ENCODE results near the gene ZNF311. TPM values are rescaled to one million over a fixed set of nuclear protein-coding genes. Genes with fewer than 3 reads are reported as not detected.

Gene ZNF311
- total and polyA plus RNA-seq, 2 of the 13 experiments (the other 11 are each of a cell fraction or from before 2014, with no cell fraction given), result not detected

DNA sequence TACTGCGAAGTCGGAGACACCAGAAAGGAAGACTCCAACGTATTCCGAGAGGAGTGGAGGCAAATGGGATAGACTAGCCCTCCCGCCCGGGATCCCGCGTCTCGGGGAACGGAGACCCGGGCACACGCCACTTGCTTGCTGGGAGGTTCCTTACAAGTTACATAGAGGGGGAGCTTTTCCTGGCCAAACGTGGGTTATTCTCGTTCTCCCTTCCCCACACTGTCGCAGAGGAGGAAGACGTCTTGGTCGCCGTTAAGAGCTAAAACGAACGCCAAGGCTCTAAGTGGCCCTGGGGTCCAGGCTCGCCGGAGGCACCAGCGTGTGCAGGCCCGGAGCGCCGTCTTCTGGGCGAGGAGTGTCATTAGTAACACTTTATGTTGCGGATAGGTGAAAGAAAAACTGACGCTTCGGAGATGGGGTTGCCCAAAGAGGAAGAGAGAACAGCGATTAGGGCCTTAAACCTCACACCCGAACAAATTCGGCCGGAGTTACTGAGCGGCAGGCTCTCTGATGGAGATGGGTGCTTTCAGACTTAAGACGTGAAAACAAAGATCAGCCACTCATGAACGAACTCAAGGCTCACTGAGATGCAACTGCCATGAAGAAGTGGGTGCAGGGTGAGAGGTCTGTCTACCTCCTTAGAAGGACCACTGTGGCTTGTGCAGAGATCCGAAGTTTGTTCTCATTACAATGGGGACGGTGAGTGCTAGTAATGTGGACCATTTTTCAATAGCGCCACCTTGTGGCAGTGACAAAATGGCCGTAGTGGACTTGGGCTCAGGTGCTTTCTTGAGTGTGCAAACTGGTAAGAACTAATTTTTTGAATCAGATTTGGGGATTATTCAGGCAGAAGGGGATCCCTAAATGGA, 11.7 kb upstream of the ZNF311 start (continued):
- TF ChIP-seq, protein P1, sequence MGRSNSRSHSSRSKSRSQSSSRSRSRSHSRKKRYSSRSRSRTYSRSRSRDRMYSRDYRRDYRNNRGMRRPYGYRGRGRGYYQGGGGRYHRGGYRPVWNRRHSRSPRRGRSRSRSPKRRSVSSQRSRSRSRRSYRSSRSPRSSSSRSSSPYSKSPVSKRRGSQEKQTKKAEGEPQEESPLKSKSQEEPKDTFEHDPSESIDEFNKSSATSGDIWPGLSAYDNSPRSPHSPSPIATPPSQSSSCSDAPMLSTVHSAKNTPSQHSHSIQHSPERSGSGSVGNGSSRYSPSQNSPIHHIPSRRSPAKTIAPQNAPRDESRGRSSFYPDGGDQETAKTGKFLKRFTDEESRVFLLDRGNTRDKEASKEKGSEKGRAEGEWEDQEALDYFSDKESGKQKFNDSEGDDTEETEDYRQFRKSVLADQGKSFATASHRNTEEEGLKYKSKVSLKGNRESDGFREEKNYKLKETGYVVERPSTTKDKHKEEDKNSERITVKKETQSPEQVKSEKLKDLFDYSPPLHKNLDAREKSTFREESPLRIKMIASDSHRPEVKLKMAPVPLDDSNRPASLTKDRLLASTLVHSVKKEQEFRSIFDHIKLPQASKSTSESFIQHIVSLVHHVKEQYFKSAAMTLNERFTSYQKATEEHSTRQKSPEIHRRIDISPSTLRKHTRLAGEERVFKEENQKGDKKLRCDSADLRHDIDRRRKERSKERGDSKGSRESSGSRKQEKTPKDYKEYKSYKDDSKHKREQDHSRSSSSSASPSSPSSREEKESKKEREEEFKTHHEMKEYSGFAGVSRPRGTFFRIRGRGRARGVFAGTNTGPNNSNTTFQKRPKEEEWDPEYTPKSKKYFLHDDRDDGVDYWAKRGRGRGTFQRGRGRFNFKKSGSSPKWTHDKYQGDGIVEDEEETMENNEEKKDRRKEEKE (IDR thresholded peaks at IDR 0.05), result no peak
- TF ChIP-seq, protein P2, sequence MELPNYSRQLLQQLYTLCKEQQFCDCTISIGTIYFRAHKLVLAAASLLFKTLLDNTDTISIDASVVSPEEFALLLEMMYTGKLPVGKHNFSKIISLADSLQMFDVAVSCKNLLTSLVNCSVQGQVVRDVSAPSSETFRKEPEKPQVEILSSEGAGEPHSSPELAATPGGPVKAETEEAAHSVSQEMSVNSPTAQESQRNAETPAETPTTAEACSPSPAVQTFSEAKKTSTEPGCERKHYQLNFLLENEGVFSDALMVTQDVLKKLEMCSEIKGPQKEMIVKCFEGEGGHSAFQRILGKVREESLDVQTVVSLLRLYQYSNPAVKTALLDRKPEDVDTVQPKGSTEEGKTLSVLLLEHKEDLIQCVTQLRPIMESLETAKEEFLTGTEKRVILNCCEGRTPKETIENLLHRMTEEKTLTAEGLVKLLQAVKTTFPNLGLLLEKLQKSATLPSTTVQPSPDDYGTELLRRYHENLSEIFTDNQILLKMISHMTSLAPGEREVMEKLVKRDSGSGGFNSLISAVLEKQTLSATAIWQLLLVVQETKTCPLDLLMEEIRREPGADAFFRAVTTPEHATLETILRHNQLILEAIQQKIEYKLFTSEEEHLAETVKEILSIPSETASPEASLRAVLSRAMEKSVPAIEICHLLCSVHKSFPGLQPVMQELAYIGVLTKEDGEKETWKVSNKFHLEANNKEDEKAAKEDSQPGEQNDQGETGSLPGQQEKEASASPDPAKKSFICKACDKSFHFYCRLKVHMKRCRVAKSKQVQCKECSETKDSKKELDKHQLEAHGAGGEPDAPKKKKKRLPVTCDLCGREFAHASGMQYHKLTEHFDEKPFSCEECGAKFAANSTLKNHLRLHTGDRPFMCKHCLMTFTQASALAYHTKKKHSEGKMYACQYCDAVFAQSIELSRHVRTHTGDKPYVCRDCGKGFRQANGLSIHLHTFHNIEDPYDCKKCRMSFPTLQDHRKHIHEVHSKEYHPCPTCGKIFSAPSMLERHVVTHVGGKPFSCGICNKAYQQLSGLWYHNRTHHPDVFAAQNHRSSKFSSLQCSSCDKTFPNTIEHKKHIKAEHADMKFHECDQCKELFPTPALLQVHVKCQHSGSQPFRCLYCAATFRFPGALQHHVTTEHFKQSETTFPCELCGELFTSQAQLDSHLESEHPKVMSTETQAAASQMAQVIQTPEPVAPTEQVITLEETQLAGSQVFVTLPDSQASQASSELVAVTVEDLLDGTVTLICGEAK (IDR thresholded peaks at IDR 0.05), result no peak
- TF ChIP-seq, protein P2 (CRISPR knock-in tag; IDR thresholded peaks at IDR 0.05), result no peak
- TF ChIP-seq PAX8 (CRISPR knock-in tag; IDR thresholded peaks at IDR 0.05; ENCODE audit: borderline replicate concordance), result no peak; the same call in 1 of the 2 replicates
- TF ChIP-seq ZNF256 (CRISPR knock-in tag; conservative IDR thresholded peaks at IDR 0.05), result 0 out of 2 replicates have a peak, but pooled peaks have one; percentile 78
- TF ChIP-seq ZNF782 (CRISPR knock-in tag; IDR thresholded peaks at IDR 0.05; ENCODE audit: borderline replicate concordance), result no peak; the same call in 1 of the 2 replicates
- no peak for TF ChIP-seq MATR3 (CRISPR knock-in tag; IDR thresholded peaks at IDR 0.05)
- TF ChIP-seq MEF2D (CRISPR knock-in tag; IDR thresholded peaks at IDR 0.05), result peak; percentile 66; the same call in 1 of the 2 replicates
- TF ChIP-seq, protein P3, sequence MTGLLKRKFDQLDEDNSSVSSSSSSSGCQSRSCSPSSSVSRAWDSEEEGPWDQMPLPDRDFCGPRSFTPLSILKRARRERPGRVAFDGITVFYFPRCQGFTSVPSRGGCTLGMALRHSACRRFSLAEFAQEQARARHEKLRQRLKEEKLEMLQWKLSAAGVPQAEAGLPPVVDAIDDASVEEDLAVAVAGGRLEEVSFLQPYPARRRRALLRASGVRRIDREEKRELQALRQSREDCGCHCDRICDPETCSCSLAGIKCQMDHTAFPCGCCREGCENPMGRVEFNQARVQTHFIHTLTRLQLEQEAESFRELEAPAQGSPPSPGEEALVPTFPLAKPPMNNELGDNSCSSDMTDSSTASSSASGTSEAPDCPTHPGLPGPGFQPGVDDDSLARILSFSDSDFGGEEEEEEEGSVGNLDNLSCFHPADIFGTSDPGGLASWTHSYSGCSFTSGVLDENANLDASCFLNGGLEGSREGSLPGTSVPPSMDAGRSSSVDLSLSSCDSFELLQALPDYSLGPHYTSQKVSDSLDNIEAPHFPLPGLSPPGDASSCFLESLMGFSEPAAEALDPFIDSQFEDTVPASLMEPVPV (CRISPR knock-in tag; IDR thresholded peaks at IDR 0.05), result 0 out of 2 replicates have a peak, but pooled peaks have one; percentile 51
- peak; percentile 76; the same call in 1 of the 2 replicates for TF ChIP-seq NFKB2 (CRISPR knock-in tag; IDR thresholded peaks at IDR 0.05; ENCODE audit: borderline replicate concordance)
- TF ChIP-seq ZNF790 (CRISPR knock-in tag; IDR thresholded peaks at IDR 0.05; ENCODE audit: borderline replicate concordance), result 0 out of 2 replicates have a peak, but pooled peaks have one; percentile 45
- TF ChIP-seq, protein P4, sequence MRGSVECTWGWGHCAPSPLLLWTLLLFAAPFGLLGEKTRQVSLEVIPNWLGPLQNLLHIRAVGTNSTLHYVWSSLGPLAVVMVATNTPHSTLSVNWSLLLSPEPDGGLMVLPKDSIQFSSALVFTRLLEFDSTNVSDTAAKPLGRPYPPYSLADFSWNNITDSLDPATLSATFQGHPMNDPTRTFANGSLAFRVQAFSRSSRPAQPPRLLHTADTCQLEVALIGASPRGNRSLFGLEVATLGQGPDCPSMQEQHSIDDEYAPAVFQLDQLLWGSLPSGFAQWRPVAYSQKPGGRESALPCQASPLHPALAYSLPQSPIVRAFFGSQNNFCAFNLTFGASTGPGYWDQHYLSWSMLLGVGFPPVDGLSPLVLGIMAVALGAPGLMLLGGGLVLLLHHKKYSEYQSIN (CRISPR knock-in tag; IDR thresholded peaks at IDR 0.05; ENCODE audit: borderline replicate concordance), result 0 out of 2 replicates have a peak, but pooled peaks have one; percentile 5
- TF ChIP-seq ATAD3A (CRISPR knock-in tag; IDR thresholded peaks at IDR 0.05), result no peak
